Peyer's patch (tissue), 4 donors: Measurements from ENCODE around the gene MLPH. TPM values are rescaled to one million over a fixed set of nuclear protein-coding genes. Genes with fewer than 3 reads are reported as not detected.
A peak's percentile ranks its signal among the peaks of the same experiment; 100 is the strongest.

Source experiments
- DNase-seq, 3 donors: peaks; one replicate each; pipeline ENCODE4 v3.0.0-alpha.2; 2017 to 2019
- H3K27ac ChIP-seq, 4 donors: fragments of 200-600 bp; sonication (generic); one replicate each; pipeline ENCODE4 v1.5.1; 2016 to 2019
- H3K27me3 ChIP-seq, 2 donors: fragments of 200-600 bp; sonication (generic); one replicate each; pipeline ENCODE4 v1.5.1; 2019
- H3K36me3 ChIP-seq, 3 donors: fragments of 200-600 bp; sonication (generic); one replicate each; pipeline ENCODE4 v1.5.1; 2016 to 2019
- H3K4me1 ChIP-seq, 4 donors: fragments of 200-600 bp; sonication (generic); one replicate each; pipeline ENCODE4 v1.5.1; 2016 to 2019
- H3K4me3 ChIP-seq, 4 donors: fragments of 200-600 bp; sonication (generic); 1 replicate in 3 of 4; 2 replicates in 1 of 4; pipeline ENCODE4 v1.5.1; 2016 to 2019; ENCODE audit warnings: mild to moderate bottlenecking in 1 of 4
- H3K9me3 ChIP-seq, 4 donors: fragments of 200-600 bp; sonication (generic); one replicate each; pipeline ENCODE4 v1.5.1; 2016 to 2019; ENCODE audit warnings: mild to moderate bottlenecking in 1 of 4
- POLR2A ChIP-seq, 2 donors: fragments of 450-650 bp; IDR thresholded peaks; one replicate each; pipeline ENCODE4 v1.5.1; 2017; ENCODE audit warnings: antibody characterized with exemption in 2 of 2, mild to moderate bottlenecking in 2 of 2, moderate library complexity in 2 of 2
- total RNA-seq, 4 donors: library from RNA; depleted of rRNA; stranded (reverse); fragments of >200 nt; gene quantifications; one replicate each; pipeline ENCODE4 v1.1.0, GENCODE V29; 2016
- TF ChIP-seq, protein P1 (sequence below), 6 experiments: fragments of 450-650 bp in 4 of 6; fragments of 200-600 bp in 2 of 6; sonication (generic) in 1 of 6; IDR thresholded peaks; one replicate each; pipeline ENCODE4 v1.5.1; 2017 to 2019; ENCODE audit warnings: antibody characterized with exemption in 6 of 6, mild to moderate bottlenecking in 3 of 6, moderate library complexity in 1 of 6

The MLPH gene
- total RNA-seq, 4 donors from 2014 or later: 82.5 to 195 (median 116) TPM

DNA sequence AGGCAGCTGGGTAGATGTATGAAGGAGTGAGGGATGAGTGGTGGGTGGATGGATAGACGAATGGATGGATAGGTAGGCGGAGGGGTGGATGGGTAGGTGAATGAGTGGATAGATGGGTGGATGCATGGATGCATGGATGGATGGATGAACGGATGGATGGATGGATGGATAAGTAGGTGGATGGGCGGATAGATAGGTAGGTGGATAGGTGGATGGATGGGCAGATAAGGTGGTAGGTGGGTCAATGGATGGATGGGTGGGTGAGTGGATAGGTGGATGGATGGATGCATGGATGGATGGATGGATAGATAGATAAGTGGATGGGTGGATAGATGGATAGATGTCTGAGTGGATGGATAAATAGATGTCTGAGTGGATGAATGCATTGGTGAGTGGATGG is 30.1 kb downstream of the MLPH start:
- Histone ChIP-seq H3K36me3 (no peaks in the 10 kb centered on the region), H3K27me3 (no peaks in the 10 kb centered on the region), H3K27ac (no peak overlapping the region), H3K4me3 (no peak overlapping the region), H3K4me1 (peaks cover 0 to 3% (median 0%) of the 10 kb centered on the region in 4 donors), H3K9me3 (no peaks in the 10 kb centered on the region)
- DNase-seq: no peak
- no peak for TF ChIP-seq POLR2A (IDR thresholded peaks at IDR 0.05)
- TF ChIP-seq, protein P1, sequence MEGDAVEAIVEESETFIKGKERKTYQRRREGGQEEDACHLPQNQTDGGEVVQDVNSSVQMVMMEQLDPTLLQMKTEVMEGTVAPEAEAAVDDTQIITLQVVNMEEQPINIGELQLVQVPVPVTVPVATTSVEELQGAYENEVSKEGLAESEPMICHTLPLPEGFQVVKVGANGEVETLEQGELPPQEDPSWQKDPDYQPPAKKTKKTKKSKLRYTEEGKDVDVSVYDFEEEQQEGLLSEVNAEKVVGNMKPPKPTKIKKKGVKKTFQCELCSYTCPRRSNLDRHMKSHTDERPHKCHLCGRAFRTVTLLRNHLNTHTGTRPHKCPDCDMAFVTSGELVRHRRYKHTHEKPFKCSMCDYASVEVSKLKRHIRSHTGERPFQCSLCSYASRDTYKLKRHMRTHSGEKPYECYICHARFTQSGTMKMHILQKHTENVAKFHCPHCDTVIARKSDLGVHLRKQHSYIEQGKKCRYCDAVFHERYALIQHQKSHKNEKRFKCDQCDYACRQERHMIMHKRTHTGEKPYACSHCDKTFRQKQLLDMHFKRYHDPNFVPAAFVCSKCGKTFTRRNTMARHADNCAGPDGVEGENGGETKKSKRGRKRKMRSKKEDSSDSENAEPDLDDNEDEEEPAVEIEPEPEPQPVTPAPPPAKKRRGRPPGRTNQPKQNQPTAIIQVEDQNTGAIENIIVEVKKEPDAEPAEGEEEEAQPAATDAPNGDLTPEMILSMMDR (IDR thresholded peaks at IDR 0.05): no peak

DNA sequence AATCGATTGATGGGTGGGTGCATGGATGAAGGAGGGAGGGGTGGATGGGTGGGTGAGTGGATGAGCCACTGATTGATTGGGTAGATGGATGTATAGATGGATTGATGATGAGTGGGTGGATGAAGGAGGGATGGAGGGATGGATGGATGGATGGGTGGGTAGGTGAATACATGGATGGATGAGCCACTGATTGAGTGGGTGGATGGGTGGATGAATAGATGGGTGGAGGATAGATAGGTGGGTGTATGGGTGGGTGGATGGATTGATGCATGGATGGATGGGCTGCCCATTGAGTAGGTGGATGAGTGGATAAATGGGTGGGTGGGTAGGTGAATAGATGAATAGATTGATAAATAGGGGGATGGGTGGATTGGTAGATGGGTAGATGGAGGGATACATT is 30.9 kb downstream of the MLPH start:
- H3K4me1 ChIP-seq: peaks cover 0 to 3% (median 0%) of the 10 kb centered on the region in 4 donors
- no peak for DNase-seq
- no peak overlapping the region for H3K27ac ChIP-seq
- H3K9me3 ChIP-seq: no peaks in the 10 kb centered on the region
- H3K4me3 ChIP-seq: no peak overlapping the region
- H3K36me3 ChIP-seq: no peaks in the 10 kb centered on the region
- TF ChIP-seq, protein P1 (IDR thresholded peaks at IDR 0.05): no peak
- TF ChIP-seq POLR2A (IDR thresholded peaks at IDR 0.05): no peak
- H3K27me3 ChIP-seq: no peaks in the 10 kb centered on the region

DNA sequence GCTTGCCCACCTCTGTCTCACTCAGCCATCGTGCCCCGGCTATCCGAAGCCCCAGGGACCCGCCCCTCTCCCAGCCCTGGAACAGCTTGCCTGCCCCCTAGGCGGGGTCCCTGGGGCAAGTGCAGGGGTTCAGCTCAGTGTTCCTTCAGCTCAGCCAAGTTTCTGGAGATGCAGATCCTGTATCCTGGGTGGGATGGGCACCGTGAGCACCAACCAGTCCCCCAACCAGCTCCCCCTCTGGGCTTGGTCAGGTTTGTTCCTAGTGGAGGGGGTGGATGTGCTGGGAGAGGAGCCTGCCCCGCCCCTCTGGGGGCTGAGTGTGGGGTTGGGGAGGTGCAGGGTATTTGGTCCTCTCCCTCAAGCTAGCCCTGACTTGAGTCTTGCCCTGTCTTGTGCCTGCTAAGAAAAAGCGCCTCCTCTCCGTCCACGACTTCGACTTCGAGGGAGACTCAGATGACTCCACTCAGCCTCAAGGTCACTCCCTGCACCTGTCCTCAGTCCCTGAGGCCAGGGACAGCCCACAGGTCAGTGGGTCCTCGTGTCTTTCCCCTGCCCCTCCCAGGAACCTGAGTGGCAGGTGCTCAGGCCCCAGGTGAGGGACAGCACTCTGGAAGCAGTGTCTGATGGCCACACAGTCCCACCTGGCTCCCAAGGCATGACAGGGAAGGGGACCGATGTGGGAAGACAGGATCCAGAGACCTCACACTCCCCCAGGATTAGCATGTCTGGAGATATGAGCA is 32.6 kb downstream of the MLPH start:
- no peaks in the 10 kb centered on the region for H3K36me3 ChIP-seq
- TF ChIP-seq, protein P1 (IDR thresholded peaks at IDR 0.05): no peak
- no peak for TF ChIP-seq POLR2A (IDR thresholded peaks at IDR 0.05)
- no peaks in the 10 kb centered on the region for H3K27me3 ChIP-seq
- H3K4me3 ChIP-seq: no peak overlapping the region
- H3K27ac ChIP-seq: peak overlapping the region in 1 of 4 donors; percentile 51
- no peak for DNase-seq
- H3K9me3 ChIP-seq: no peaks in the 10 kb centered on the region
- H3K4me1 ChIP-seq: peaks cover 0 to 3% (median 2%) of the 10 kb centered on the region in 4 donors

DNA sequence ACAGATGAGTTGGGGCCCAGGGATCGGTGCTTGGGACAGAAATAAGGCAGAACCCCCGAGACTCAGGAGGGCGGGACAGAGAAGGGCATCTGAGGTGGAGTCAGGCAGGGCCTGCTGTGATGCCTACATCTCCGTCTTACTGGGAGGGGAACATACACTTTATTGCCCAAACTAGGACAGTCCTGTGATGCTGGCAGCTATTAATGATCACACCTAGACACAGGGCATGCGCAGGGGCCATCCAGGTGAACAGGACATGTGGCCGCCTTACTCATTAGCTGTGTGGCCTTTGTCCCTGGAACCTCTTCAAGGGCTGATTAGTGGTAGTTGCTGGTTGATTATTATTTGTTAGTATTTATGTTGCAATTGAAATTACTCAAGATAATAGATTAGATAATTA is 33.2 kb downstream of the MLPH start:
- Histone ChIP-seq H3K4me3 (no peak overlapping the region), H3K9me3 (no peaks in the 10 kb centered on the region), H3K27me3 (no peaks in the 10 kb centered on the region), H3K4me1 (peaks cover 0 to 3% (median 2%) of the 10 kb centered on the region in 4 donors), H3K36me3 (no peaks in the 10 kb centered on the region), H3K27ac (peak overlapping the region in 1 of 4 donors; percentile 51)
- no peak for TF ChIP-seq POLR2A (IDR thresholded peaks at IDR 0.05)
- TF ChIP-seq, protein P1 (IDR thresholded peaks at IDR 0.05): no peak
- DNase-seq: peak in 1 of 3 donors; percentile 82

DNA sequence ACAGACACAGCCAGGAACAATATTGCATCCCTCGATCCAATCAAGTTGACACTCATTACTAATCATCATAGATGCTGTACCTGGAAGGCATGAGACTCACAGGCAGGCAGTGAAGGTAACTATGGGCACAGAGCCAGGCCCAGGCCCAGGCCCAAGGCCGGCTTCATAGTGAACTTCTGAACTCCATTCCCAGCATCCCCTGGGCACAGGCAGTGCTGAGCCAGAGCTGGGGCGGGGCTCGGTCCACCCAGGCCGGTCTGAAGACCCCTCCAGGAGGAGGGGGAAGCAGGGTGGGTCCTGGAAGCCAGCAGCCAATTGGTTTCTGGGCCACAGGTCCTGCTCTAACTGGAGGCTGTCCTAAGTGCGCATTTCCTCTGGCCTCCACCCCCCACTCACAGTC is 37.6 kb downstream of the MLPH start:
- no peak for TF ChIP-seq POLR2A (IDR thresholded peaks at IDR 0.05)
- TF ChIP-seq, protein P1 (IDR thresholded peaks at IDR 0.05): no peak
- Histone ChIP-seq H3K27me3 (no peaks in the 10 kb centered on the region), H3K9me3 (no peaks in the 10 kb centered on the region), H3K36me3 (no peaks in the 10 kb centered on the region), H3K4me3 (no peak overlapping the region), H3K4me1 (peaks cover 0 to 3% (median 1%) of the 10 kb centered on the region in 4 donors), H3K27ac (peak overlapping the region in 1 of 4 donors; percentile 22)
- peak in 2 of 3 donors; percentile 69 to 71 for DNase-seq
